ENCODE data around the gene COL23A1.

Gene COL23A1

GRCh38 chr5:178529080-178529479, 61.1 kb downstream of the COL23A1 start:
- no peak for DNase-seq

DNA sequence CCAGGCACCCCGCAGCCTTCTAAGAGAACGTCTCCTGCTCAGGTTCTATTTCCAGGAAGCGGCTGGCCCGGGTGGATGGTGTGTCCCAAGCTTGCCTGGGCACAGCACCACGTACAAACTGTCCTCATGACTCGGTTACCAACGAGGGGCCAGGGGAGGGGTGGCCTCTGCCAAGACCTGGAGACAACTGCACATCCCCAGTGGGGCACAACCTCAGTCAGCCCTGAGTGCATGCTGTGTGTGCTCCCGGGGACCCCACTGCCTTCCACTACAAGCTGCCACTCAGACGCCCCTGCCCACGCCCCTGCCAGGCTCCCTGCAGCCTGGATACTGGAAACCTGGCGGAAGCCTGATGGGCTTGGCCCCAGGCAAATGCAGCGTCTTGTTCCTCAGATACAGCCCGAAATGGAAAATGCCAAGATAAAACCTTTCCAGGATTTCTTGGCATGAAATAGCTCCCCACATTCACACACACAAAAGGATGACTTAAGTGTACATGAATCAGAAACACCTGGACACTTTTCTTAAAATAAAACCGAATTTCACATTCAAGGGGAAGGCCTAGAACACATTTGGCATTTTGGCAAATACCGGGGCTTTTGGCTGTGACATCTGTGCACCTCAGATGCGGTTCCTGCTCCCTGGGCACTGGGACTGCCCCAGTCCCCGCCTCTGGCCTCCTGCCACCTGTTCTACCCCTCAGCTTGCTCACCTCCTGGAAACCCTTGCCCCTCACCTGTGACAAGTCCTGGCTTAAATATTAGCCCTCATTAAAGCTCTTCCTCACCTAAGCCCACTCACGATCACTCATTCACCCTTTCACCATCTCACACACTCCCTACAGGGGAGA, 62.5 kb downstream of the COL23A1 start:
- no peak for DNase-seq

GRCh38 chr5:178526773-178527457, 63.3 kb downstream of the COL23A1 start:
- DNase-seq, result no peak

DNA sequence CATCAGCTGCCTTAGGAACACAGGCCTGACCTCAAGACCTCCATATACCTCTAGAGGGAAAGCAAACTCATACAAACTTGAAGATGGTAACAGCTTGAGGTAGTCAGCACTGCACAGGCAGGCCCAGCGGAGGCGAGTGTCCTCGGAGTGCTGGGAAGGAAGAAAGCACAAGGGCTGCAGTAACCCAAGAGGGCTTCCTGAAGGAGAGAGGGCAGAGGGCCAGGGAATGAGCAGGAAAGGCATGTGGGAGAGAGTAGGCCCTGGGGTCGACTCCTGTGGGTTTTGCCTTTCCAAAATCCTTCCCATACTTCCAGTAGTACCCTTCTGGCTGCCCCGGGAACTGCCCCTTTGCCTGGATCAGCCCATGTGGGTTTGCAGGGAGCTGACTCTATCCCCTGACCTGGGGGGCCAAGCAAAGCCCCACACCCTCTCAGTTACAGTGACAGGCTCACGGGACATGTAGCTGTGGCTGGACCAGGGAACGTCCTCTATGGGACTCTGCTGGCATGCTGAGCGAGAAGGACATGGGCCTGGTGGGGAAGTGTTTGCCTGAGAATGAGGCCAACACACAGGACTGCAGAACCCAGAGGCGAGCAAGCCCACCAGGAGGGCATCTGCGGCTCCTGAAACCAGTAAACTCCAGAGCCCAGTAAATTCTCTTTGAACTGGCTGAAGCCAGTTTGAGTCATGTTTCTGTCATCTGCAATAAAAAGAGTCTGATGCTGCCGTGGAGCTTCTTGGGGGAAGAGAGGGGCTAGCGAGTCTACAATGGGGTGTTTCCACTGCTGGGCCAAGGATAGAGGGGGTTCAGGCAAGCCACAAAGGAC, 64.1 kb downstream of the COL23A1 start:
- DNase-seq, result no peak

GRCh38 chr5:178524093-178524882, 65.9 kb downstream of the COL23A1 start:
- DNase-seq, result no peak

- no peak for DNase-seq
These were observed 67.8 kb downstream of the COL23A1 start for GRCh38 chr5:178522361-178522760.

DNA sequence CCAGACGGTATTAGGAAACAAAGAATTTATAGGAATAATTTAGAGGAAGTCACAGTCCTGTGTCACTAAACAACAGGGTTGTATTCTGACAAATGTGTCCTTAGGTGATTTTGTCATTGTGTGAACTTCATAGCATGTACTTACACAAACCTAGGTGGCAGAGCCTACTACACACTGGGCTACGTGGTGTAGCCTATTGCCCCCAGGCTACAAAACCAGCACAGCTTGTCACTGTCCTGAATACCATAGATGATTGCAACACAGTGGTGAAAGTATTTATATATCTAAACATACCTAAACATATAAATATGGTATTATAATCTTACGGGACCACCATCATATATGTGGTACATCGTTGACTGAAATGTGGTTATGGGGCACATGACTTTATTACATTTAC, 69.3 kb downstream of the COL23A1 start:
- no peak for DNase-seq

- DNase-seq, result no peak
These were observed 70.4 kb downstream of the COL23A1 start for GRCh38 chr5:178519804-178520203.

DNA sequence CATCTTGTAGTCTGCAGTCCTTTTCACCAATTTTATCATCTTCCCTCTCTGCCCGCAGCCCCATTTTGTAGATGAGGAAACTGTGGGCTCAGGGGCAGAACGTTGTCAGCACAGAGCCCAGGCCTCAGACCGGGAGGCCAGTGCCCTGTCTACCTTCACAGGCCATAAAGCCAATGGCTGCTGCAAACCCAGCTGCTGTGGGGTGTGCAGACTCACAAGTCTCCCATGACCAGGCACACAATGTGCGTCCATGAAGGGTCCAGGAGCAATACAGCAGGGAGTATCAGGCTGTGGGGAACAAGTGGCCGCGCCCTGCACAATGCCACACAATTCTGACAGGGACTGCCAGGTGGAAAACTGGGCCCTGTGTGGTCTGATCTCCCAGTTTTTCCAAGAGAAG, 71.0 kb downstream of the COL23A1 start:
- no peak for DNase-seq

DNA sequence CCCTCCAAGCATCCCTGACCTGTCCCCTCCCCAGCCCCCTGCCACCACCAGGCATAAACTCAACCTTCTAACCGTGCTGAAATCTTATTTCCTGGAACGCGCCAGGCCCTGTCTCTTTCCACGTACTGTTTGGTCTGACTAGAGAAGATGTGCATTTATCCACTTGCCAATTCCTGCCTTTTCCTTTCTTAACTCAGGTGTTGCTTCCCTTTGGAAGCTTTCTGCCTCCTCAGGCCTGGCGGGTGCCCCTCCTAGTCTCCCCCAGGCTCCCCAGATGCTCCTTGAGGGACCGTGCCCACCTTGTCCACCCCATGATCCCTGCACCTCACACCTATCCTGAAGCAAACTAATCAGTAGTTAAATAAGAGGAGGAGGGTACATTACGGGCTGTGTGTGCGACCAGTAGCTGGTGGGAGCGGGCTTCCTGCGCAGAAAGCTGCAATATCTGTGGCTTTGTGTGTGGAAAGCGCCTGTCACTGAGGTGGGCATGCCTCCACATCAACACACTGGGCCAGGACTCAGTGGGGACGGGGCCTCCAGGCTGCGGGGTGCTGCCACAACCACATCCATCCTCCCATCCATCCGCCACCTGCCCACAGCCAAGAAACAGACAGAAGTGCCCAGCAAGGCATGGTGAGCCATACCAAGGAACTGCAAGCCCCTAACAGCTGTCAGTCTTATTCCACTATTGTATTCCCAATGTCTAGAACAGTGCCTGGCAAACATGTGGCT, 73.5 kb downstream of the COL23A1 start:
- no peak for DNase-seq

DNA sequence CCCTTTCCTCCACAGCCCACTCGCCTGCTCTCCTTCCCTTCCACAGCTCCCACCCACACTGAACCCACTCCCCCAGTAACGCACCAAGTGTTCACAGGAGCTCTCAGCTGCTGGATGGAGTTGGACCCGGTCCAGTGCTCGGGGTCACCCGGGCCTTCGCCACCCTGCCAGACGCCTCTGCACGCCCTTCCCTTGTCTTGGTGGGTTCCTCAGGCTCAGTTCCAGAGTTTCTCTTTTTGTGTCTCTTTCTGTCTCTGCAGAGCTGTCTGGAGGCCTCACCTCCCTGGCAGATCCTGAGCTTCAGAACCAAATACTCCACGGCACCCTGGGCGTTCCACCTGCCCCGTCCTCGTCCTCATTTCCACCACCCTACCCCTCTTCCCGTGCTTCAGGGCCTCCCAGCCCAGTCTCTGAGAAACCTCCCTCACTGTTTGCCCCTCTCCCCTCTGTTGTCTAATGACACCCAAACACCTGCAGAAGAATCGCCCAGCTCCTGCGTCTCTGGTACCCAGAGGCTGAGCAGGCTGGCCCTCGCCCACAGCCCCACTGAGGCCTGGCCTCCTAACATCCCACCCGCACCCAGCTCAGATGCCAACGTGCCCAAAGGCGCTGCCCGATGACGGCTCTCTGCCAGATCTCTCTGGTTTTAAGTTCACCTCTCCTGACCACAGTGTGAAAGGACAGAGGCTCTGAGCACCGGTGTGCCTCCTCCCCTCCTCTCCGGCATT, 74.3 kb downstream of the COL23A1 start:
- DNase-seq, result no peak

GRCh38 chr5:178514851-178515418, 75.3 kb downstream of the COL23A1 start:
- no peak for DNase-seq

GRCh38 chr5:178511172-178511571, 79.0 kb downstream of the COL23A1 start:
- no peak for DNase-seq

DNA sequence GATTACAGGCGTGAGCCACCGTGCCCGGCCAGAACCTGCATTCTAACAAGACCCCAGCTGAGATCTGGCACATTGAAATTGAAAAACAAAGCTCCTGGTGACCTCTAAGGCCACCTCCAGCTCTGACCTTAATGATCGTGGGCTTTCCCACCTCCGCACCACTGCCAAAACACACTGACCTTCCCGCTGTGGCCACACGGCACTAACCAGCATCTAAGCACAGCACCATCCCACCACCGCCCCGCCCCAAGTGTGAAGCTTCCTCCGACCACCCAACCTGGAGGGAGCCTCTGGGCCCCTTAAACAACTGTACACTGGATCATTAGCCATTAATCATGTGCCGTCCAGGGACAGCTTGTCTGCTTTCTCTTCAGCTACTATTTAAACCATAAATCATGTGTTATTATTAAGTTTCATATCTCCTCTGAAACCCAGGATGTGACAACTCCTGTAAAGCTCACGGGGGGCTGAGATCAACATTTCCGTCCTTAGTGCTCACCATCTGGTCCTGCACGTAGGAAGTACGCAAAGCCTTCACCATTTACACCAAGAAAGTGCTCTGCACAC, 80.6 kb downstream of the COL23A1 start:
- DNase-seq, result no peak

DNA sequence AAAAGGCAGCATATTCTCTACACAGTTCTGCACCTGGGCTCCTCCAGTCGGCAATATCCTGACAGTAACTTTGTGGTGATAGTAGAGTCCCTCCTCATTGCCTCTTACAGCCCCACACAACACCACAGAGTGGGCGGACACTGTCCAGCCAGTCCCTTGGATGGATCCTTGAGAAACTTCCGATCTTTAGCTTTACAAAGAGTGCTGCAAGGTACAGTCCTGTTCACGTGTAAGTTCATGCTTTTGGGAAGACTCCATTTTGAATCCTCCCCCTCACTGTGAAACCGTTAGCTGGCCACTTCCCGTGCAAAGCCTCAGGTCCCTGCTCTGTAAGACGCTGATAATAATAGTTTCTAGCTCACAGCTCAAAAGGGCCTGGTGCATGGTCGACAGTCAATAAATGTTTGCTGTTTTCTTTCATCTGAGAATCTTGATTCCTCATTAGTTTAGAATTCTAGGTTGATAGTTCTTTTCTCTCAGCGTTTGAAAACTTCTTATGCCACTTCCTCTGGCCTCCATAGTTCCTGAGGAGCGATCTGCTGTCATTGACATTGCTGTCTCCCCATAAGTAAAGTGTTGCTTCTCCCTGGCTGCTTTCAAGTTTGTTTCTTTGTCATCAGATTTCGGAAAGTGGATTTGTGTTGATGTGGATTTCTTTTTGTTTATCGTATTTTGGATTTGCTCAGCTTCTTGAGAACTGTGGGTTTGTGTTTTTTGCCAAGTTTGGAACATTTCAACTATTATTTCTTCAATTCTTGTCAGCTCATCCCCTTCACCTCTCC, 82.9 kb downstream of the COL23A1 start:
- DNase-seq, result no peak

- no peak for DNase-seq
These were observed 84.4 kb downstream of the COL23A1 start for GRCh38 chr5:178505639-178506407.

GRCh38 chr5:178504340-178504960, 85.7 kb downstream of the COL23A1 start:
- DNase-seq, result no peak

- no peak for DNase-seq
These were observed 87.6 kb downstream of the COL23A1 start for GRCh38 chr5:178502401-178503100.

Measured in NCI-H82 (cell line).